ENCODE results near the gene TCEAL8.
"Not testable (repeated sequence)": the region's sequence is repeated elsewhere in the genome, so short reads cannot be mapped to it uniquely, and the experiment has no call there.

The TCEAL8 gene

DNA sequence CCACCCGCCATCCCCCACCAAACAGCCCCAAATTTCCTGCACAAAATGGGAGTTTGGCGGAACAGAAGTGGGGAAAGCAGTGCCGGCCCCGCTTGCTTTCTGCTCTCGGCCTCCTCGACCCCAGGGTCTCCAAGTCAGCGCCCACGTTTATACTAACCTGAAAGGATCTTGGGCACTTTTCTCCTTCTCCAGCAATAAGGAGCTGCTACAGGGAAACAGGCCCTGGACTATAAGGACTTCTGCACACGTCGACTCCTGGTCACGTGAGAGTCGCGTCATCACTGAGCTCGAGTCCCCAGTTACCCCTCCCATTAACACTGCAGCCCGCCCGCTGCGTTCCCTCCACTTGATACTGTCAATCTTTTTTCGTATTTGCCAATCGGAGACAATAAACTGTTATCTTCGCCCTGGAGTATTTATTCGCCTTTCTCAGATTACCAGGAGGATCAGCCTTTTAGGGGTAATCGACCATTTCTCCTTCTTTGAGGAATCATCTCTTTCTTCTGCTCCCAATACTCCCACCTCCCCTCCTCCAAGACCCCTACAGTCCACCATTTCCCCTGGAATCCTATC lies at the start of gene TCEAL8:
TSS of gene TCEAL8 (minus strand) at position 235 of the 573 bp plus-strand sequence. CDS start 1,176 bp downstream, outside the sequence.
- peak; percentile 6 to 9 for DNase-seq (ENCODE audit: low read depth in 2 of 2, low spot score in 1 of 2)

- no peak for DNase-seq (ENCODE audit: low read depth in 2 of 2, low spot score in 1 of 2)
Measured at GRCh38 chrX:103304705-103305104, 49.8 kb upstream of the TCEAL8 start.

- DNase-seq (ENCODE audit: low read depth in 2 of 2, low spot score in 1 of 2): no peak
Measured at GRCh38 chrX:103293118-103293517, 38.2 kb upstream of the TCEAL8 start.

- no peak for DNase-seq (ENCODE audit: low read depth in 2 of 2, low spot score in 1 of 2)
Measured at GRCh38 chrX:103279624-103280023, 24.7 kb upstream of the TCEAL8 start.

GRCh38 chrX:103276581-103277002 lies 21.6 kb upstream of the TCEAL8 start, which contains the start of gene TCEAL5:
Gene TCEAL5, minus strand, starts transcription at chrX:103276750. Its CDS starts 2,187 bp downstream, at chrX:103274563.
- no peak for DNase-seq (ENCODE audit: low read depth in 2 of 2, low spot score in 1 of 2)

DNA sequence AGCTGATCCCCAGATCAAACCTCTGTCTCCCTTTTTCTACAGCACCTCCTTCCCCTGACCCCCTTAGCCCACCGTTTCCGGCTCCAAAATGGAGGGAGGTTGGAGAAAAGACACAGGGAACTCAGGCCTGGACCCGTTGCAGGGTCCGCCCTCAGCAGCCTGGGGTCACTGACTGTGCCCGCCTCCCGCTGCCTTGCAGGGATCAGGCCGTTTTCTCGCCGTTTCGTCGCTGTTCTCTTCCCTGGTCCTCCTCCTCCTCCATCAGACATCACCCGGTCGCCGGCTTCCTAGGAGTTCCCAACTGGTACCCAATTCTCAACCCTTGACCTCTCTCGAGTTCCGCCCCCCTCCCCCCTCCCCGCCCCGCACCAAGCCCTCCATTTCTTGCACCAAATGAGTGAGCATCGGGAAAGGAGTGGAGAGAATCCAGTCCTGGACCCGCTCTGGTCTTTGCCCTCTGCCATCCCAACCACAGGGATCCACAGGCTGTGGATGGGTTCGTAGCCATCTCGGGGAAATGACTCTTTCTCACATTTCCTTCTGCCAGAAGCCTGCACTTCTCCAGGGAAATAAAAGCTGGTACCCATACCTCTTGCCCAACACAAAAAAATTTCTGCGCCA lies 21.1 kb upstream of the TCEAL8 start:
- DNase-seq (ENCODE audit: low read depth in 2 of 2, low spot score in 1 of 2): no peak

GRCh38 chrX:103274284-103274683 lies 19.3 kb upstream of the TCEAL8 start:
- DNase-seq (ENCODE audit: low read depth in 2 of 2, low spot score in 1 of 2): no peak

DNA sequence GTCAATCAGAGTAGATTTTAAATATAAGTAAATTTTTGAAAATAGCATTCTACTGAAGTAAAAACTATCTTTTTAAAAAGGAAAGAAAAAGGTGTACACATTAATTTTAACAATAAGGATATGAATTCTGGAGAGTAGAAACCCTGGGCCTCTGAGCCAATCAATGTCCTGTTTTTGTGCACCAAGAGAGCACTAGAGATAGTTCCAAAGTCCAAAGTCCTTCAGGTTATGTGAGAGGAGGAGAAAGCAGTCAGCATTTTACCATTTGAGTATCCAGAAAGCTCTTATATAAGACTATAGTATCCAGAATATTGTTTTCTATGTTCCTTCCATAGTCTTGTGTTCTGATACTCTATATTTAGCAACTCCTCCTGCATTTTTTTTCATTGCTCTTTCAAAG lies 3.3 kb upstream of the TCEAL8 start:
- no peak for DNase-seq (ENCODE audit: low read depth in 2 of 2, low spot score in 1 of 2)

DNA sequence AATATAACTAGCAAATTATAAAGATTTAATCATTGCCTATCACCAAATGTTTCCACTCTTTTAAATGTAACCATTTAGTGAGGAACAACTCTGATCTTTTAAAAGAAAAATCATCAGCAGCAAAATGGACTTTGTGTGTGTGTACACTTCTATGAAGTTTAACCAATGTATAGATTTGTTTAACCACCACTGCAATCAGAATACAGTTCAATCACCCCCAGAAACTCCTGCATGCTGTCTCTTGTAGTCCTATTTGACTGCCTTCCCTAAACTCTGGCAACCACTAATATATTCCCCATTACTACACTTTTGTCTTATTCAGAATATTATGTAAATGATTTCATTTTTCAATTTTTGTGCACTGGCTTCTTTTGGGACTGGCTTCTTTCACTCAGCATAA lies 1.7 kb upstream of the TCEAL8 start:
- no peak for DNase-seq (ENCODE audit: low read depth in 2 of 2, low spot score in 1 of 2)

DNA sequence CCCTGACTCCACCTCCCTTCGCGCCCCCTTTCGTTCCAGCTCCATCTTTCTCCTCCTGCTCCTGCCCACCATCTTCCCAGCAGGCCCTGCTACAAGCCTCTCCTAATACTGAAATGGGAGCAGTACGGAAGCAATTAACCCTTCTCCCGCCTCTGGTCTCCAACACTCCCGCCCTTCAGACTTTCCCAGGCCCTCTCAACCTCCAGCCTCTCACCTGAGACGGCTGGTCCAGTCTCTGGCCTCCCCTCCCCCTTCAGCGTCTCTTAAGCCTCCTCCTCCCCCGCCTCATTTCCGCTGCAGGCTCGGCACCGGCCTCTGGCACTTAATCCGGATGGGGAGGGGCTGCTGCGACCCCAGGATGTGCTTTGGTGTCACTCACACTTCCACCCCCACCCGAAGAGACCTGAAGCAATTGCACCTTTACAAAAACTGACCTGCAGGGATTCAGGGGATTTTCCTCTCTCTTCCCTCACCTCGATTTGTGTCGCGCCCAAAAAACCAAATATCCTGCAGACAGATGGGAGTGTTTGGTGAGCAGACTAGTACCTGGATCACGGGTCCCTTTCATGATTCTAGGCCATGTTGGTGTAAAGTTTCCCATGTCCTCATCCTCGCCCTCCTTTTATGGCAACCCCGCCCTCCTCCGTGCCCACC lies 657 bp downstream of the TCEAL8 start:
- DNase-seq (ENCODE audit: low read depth in 2 of 2, low spot score in 1 of 2): no peak

GRCh38 chrX:103253608-103254007 lies 1.3 kb downstream of the TCEAL8 start:
- no peak for DNase-seq (ENCODE audit: low read depth in 2 of 2, low spot score in 1 of 2)

DNA sequence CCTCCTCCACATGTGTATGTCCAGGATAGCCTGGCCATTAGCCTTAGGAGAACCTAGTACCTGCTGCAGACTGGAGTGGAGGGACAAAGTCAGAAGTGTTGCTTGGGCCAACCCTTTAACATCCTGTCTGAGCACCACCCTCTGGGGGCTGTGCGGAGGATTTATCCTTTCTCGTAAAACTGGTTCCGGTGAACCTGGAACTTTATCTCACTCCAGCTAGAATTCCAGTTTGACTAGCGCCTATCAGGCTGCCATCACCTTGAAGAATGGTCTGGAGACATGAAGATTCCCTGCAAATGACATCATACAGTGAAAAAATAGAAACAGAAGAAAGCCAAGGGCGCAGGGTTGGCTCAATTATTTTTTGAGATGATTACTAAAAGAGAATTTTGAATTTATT lies 4.0 kb downstream of the TCEAL8 start:
- no peak for DNase-seq (ENCODE audit: low read depth in 2 of 2, low spot score in 1 of 2)

DNA sequence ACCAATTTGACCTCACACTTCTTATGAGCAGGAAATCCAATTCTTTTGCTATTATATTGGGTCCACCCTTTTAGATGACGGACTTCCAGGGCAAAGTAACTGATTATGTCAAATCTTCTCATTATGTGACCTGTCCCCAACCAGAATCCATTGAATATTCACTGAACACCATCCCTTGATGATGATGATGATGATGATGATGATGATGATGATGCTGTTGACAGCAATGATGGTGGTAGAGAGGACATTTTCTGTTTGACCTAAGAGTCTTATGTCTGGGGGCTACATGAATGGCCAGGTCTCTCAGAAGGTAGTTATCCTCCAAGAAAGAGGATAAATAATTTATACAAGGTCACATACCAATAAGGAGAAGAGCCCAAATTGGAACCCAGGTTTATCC lies 5.2 kb downstream of the TCEAL8 start:
- no peak for DNase-seq (ENCODE audit: low read depth in 2 of 2, low spot score in 1 of 2)

DNA sequence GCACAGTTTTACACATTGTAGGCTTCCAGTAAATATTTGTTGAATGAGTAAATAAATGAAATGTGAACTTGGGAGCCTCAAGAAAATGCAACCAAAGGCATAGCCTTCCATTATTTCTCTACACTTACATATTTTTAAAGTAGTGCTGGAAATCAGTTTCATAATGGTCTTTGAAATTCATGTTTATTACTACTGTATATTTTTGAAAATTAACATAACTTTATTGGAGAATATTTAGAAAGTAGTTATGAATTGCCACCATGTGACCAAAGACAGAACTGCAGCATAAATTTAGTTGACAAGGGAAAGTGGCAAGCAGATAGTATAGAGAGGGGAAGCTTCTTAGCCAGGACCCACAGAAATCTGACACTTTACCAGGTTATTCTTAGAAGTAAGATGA lies 6.4 kb downstream of the TCEAL8 start:
- DNase-seq (ENCODE audit: low read depth in 2 of 2, low spot score in 1 of 2): no peak

GRCh38 chrX:103240155-103240554 lies 14.8 kb downstream of the TCEAL8 start:
- no peak for DNase-seq (ENCODE audit: low read depth in 2 of 2, low spot score in 1 of 2)

GRCh38 chrX:103236296-103236695 lies 18.7 kb downstream of the TCEAL8 start:
- DNase-seq (ENCODE audit: low read depth in 2 of 2, low spot score in 1 of 2): no peak

- not testable (repeated sequence) for DNase-seq (ENCODE audit: low read depth in 2 of 2, low spot score in 1 of 2)
Measured at GRCh38 chrX:103235608-103236007, 19.3 kb downstream of the TCEAL8 start.

DNA sequence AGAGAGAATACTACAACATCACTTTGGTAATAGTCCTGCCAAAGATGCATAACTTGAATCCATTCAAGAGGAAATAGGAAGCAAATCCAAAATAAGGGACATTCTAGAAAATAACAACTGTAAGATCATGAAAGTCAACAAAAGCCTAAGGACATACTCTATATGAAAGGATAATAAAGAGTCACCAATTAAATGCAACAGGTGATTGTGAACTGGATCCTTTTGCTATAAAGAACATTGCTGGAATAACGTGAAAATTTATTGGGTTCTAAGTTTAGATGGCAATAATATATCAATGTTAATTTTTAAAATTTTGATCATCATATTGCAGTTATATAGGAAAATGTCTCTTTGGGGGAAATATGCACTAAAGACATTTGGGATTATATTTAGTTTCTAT lies 20.1 kb downstream of the TCEAL8 start:
- DNase-seq (ENCODE audit: low read depth in 2 of 2, low spot score in 1 of 2): no peak

DNA sequence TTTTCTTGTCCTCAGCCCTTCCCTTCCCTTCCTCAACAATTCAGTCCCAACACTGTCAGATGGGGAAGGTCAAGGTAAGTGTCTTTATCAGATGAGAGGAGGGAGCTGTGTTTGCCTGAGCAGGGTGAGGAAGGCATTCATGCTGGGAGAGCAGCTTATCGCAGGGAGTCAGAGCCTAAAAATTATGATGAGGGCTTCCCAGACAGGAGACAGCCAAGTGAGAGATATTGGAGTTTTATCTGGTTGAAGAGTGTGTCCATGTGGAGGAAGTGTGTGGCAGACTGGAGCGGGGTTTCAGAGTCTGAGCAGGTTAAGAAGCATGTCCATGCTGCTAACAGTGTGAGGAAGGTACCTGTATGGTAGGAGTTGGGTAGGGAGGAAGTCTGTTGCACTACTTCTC lies 21.7 kb downstream of the TCEAL8 start:
- no peak for DNase-seq (ENCODE audit: low read depth in 2 of 2, low spot score in 1 of 2)

DNA sequence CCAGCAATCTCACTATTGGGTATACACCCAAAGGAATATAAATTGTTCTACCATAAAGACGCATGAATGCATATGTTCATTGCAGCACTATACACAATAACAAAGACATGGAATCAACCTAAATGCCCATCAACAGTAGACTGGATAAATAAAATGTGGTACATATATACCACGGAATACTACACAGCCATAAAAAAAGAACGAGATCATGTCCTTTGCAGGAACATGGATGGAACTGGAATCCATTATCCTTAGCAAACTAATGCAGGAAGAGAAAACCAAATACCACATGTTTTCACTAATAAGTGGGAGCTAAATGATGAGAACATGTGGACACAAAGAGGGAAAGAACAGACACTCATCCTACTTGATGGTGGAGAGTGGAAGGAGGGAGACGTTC lies 29.0 kb downstream of the TCEAL8 start:
- DNase-seq (ENCODE audit: low read depth in 2 of 2, low spot score in 1 of 2): not testable (repeated sequence)

DNA sequence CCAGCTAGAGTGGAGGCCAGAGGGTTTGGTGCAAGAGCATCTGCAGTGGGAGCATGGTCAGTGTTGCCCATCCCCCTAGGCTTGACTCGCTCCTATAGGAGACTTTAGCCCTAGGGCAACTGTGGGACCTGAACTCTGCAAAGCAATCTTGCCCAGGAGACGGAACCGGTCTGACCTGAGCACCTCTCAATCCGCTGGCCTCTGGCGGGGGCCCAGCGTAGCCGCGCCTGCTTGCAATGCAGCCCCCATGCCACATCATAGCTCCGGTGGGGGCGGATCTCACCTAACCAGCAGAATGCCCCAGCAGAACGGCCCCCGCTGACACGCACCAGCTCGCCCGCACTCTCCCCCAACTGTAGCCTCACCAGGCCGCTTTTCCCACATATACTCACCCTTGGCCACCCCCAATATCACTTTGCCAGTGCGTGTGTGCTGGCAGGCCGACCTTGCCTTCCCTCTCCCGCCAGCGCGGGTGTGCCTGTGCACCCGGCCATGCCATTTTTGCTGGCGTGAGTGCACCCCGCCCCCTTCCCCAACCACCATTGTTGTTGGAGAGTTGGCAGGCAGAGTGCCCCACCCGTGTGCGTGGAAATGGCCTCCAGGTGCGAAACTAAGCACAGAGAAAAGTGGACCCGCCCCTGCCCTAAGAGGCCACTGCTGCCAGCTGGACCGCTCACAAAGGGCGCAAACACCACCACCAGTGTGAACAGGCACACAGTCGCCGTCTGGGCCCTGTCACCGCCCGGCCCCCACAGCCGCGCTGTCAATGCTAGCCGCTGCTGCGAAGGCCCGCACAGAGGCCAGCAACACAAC lies 34.2 kb downstream of the TCEAL8 start:
- no peak for DNase-seq (ENCODE audit: low read depth in 2 of 2, low spot score in 1 of 2)

Data from stimulated activated CD8-positive, alpha-beta memory T cell treated with anti-CD3 and anti-CD28 coated beads, Interleukin-4, amount 100 ng/mL, for 4 hours (primary cell).